HL-60/S4 (cell line): ENCODE results near the gene MYO18A.

Experiments
- in situ Hi-C: fragments of 300-500 bp; cut with MboI; formaldehyde crosslinking; loops from 2 replicates; pipeline ENCODE4 v1.14.3; 2022; ENCODE audit warnings: low sequenced_read_pairs

The MYO18A gene

GRCh38 chr17:29149431-29150064, 30.6 kb downstream of the MYO18A start:
- in situ Hi-C loops, result loop anchor here (25.0 kb wide), 1 partner anchor 413 kb away; the partner anchor contains the start of genes ABHD15 and TP53I13

GRCh38 chr17:29148790-29149430, 31.3 kb downstream of the MYO18A start:
- in situ Hi-C loops, result loop anchor here (25.0 kb wide), 1 partner anchor 413 kb away; the partner anchor contains the start of genes ABHD15 and TP53I13

- in situ Hi-C loops, result loop anchor here (25.0 kb wide), 1 partner anchor 414 kb away; the partner anchor contains the start of genes ABHD15 and TP53I13
Measured at GRCh38 chr17:29148257-29148789, 31.9 kb downstream of the MYO18A start.

- in situ Hi-C loops, result loop anchor here (25.0 kb wide), 1 partner anchor 415 kb away; the partner anchor contains the start of genes ABHD15 and TP53I13
Measured at GRCh38 chr17:29147682-29148081, 32.5 kb downstream of the MYO18A start.

- in situ Hi-C loops, result loop anchor here (25.0 kb wide), 1 partner anchor 415 kb away; the partner anchor contains the start of genes ABHD15 and TP53I13
Measured at GRCh38 chr17:29147228-29147627, 33.0 kb downstream of the MYO18A start.

GRCh38 chr17:29146369-29146972, 33.7 kb downstream of the MYO18A start:
- in situ Hi-C loops, result loop anchor here (25.0 kb wide), 1 partner anchor 416 kb away; the partner anchor contains the start of genes ABHD15 and TP53I13

- in situ Hi-C loops, result loop anchor here (25.0 kb wide), 1 partner anchor 417 kb away; the partner anchor contains the start of genes ABHD15 and TP53I13
Measured at GRCh38 chr17:29145289-29146073, 34.7 kb downstream of the MYO18A start.

GRCh38 chr17:29143894-29144293, 36.3 kb downstream of the MYO18A start:
- in situ Hi-C loops, result loop anchor here (25.0 kb wide), 1 partner anchor 418 kb away; the partner anchor contains the start of genes ABHD15 and TP53I13

- in situ Hi-C loops, result loop anchor here (25.0 kb wide), 1 partner anchor 421 kb away; the partner anchor contains the start of genes ABHD15 and TP53I13
Measured at GRCh38 chr17:29141514-29141876, 38.7 kb downstream of the MYO18A start.

GRCh38 chr17:29140631-29141513, 39.3 kb downstream of the MYO18A start:
- in situ Hi-C loops, result loop anchor here (25.0 kb wide), 1 partner anchor 421 kb away; the partner anchor contains the start of genes ABHD15 and TP53I13

GRCh38 chr17:29140051-29140621, 40.1 kb downstream of the MYO18A start:
- in situ Hi-C loops, result loop anchor here (25.0 kb wide), 1 partner anchor 422 kb away; the partner anchor contains the start of genes ABHD15 and TP53I13

GRCh38 chr17:29138971-29139691, 41.1 kb downstream of the MYO18A start:
- in situ Hi-C loops, result loop anchor here (25.0 kb wide), 1 partner anchor 423 kb away; the partner anchor contains the start of genes ABHD15 and TP53I13

- in situ Hi-C loops, result loop anchor here (25.0 kb wide), 1 partner anchor 424 kb away; the partner anchor contains the start of genes ABHD15 and TP53I13
Measured at GRCh38 chr17:29138184-29138955, 41.8 kb downstream of the MYO18A start.

- in situ Hi-C loops, result loop anchor here (25.0 kb wide), 1 partner anchor 425 kb away; the partner anchor contains the start of genes ABHD15 and TP53I13
Measured at GRCh38 chr17:29136998-29137730, 43.0 kb downstream of the MYO18A start.

GRCh38 chr17:29135464-29135863, 44.7 kb downstream of the MYO18A start:
- in situ Hi-C loops, result loop anchor here (25.0 kb wide), 1 partner anchor 427 kb away; the partner anchor contains the start of genes ABHD15 and TP53I13

GRCh38 chr17:29133121-29133713, 47.0 kb downstream of the MYO18A start:
- in situ Hi-C loops, result loop anchor here (25.0 kb wide), 1 partner anchor 429 kb away; the partner anchor contains the start of genes ABHD15 and TP53I13
